Stomach (tissue), 9 donors: ENCODE results near the gene RIF1. TPM values are rescaled to one million over a fixed set of nuclear protein-coding genes. Genes with fewer than 3 reads are reported as not detected.

ENCODE experiments used
- DNase-seq, 2 donors: peaks; one replicate each; pipeline versions ENCODE4 v3.0.0 to v3.0.0-alpha.2; 2013 to 2019
- H3K27ac ChIP-seq, 5 donors: fragments of 200-600 bp in 4 of 5; sonication (generic) in 4 of 5; one replicate each; pipeline ENCODE4 v1.5.1; 2013 to 2019; ENCODE audit warnings: mild to moderate bottlenecking in 1 of 5, moderate library complexity in 1 of 5
- H3K27me3 ChIP-seq, 3 donors: fragments of 200-600 bp; sonication (generic); one replicate each; pipeline ENCODE4 v1.5.1; 2017 to 2019; ENCODE audit warnings: mixed run types in 1 of 3
- H3K36me3 ChIP-seq, 4 donors: fragments of 200-600 bp; sonication (generic); 1 replicate in 3 of 4; 2 replicates in 1 of 4; pipeline ENCODE4 v1.5.1; 2016 to 2019
- H3K4me1 ChIP-seq, 4 donors: fragments of 200-600 bp; sonication (generic); one replicate each; pipeline ENCODE4 v1.5.1; 2016 to 2019
- H3K4me3 ChIP-seq, 4 donors: fragments of 200-600 bp; sonication (generic) in 3 of 4; one replicate each; pipeline ENCODE4 v1.5.1; 2016 to 2019; ENCODE audit warnings: mild to moderate bottlenecking in 1 of 4
- H3K9me3 ChIP-seq, 4 donors: fragments of 200-600 bp; sonication (generic); one replicate each; pipeline ENCODE4 v1.5.1; 2016 to 2019
- EP300 ChIP-seq: sonication (generic); formaldehyde crosslinking; IDR thresholded peaks from one replicate; pipeline ENCODE4 v1.6.1; 2017; ENCODE audit warnings: antibody characterized with exemption
- POLR2A ChIP-seq, 4 donors: fragments of 450-650 bp; IDR thresholded peaks; one replicate each; pipeline ENCODE4 v1.6.1; 2016; ENCODE audit warnings: antibody characterized with exemption in 4 of 4, control low read depth in 2 of 4, mild to moderate bottlenecking in 1 of 4, moderate library complexity in 1 of 4
- POLR2AphosphoS5 ChIP-seq, 3 donors: sonication (generic); formaldehyde crosslinking; IDR thresholded peaks; one replicate each; pipeline ENCODE4 v1.6.1; 2016; ENCODE audit warnings: antibody characterized with exemption in 3 of 3
- WGBS, 5 donors: extraction: QIAGEN DNeasy Blood & Tissue Kit in 3 of 5; methylation state at CpG; one replicate each; pipeline versions ENCODE4 v1.1.5 to v1.1.7; 2013 to 2018; 5-methylcytosine and 5-hydroxymethylcytosine counted together
- intact Hi-C: fragments of 100-400 bp; cut with DNase I; formaldehyde crosslinking; loops from one replicate; pipeline ENCODE4 v1.15.1; 2023; ENCODE audit warnings: low total_unique reads
- polyA plus RNA-seq, 3 donors: library from polyadenylated mRNA; stranded (reverse); fragments of 200-250 nt; gene quantifications; one replicate each; pipeline ENCODE4 v1.2.3, GENCODE V29; 2013
- total RNA-seq, 5 donors: library from RNA; depleted of rRNA; stranded (reverse); fragments of >200 nt; gene quantifications; one replicate each; pipeline versions ENCODE4 v1.1.0 to v1.2.3, GENCODE V29; 2014 to 2016
- TF ChIP-seq, protein P1 (sequence below), 7 experiments: fragments of 450-650 bp in 4 of 7; fragments of 200-600 bp in 3 of 7; sonication (generic) in 3 of 7; IDR thresholded peaks; one replicate each; pipeline ENCODE4 v1.5.1; 2016 to 2019; ENCODE audit warnings: antibody characterized with exemption in 7 of 7, control low read depth in 2 of 7, mild to moderate bottlenecking in 1 of 7
- donor health status: healthy with polysubstance abuse.
- donor health status: Bipolar disorder and iron deficiency.
- donor health status: healthy.

Gene RIF1
- total and polyA plus RNA-seq, 8 donors, result 2.2 to 105 (median 29.5) TPM

DNA sequence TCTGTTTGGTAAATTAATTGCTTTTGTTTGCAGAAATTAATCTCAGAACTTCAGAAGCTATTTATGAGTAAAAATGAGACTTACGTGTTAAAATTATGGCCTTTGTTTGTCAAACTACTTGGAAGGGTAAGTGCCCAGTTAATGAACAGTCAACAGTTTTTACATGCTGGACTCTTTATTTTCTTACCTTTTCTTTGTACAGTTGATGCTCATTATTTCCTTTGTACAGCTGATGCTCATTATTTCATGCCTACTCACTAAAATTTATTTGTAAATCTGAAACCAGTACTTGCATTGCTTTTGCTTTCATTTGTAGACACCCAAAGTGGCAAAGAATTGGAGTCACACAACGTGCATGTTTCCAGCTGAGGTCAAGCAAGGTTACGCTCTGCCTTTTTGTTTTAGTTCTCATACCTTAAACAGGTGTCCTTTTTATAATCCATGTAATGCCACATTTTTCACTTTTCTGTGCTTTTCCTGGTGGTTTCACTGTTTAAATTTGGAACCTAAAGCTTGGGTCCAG lies 13.3 kb downstream of the RIF1 start:
- Histone ChIP-seq H3K9me3 (no peaks in the 10 kb centered on the region), H3K27ac (no peak overlapping the region), H3K4me3 (no peak overlapping the region), H3K4me1 (peaks cover 0 to 5% (median 0%) of the 10 kb centered on the region in 4 donors), H3K36me3 (peaks cover 58 to 96% (median 84%) of the 10 kb centered on the region in 4 donors), H3K27me3 (no peaks in the 10 kb centered on the region)
- intact Hi-C loops, result no loop called here
- TF ChIP-seq, protein P1, sequence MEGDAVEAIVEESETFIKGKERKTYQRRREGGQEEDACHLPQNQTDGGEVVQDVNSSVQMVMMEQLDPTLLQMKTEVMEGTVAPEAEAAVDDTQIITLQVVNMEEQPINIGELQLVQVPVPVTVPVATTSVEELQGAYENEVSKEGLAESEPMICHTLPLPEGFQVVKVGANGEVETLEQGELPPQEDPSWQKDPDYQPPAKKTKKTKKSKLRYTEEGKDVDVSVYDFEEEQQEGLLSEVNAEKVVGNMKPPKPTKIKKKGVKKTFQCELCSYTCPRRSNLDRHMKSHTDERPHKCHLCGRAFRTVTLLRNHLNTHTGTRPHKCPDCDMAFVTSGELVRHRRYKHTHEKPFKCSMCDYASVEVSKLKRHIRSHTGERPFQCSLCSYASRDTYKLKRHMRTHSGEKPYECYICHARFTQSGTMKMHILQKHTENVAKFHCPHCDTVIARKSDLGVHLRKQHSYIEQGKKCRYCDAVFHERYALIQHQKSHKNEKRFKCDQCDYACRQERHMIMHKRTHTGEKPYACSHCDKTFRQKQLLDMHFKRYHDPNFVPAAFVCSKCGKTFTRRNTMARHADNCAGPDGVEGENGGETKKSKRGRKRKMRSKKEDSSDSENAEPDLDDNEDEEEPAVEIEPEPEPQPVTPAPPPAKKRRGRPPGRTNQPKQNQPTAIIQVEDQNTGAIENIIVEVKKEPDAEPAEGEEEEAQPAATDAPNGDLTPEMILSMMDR (IDR thresholded peaks at IDR 0.05), result no peak
- TF ChIP-seq POLR2A (IDR thresholded peaks at IDR 0.05), result no peak
- TF ChIP-seq EP300, result no peak
- no peak for TF ChIP-seq POLR2AphosphoS5 (IDR thresholded peaks at IDR 0.05)
- 70 to 81% (median 78%) methylated on average over 3 of the region's 3 CpGs for WGBS, 5 donors
- DNase-seq, result no peak

DNA sequence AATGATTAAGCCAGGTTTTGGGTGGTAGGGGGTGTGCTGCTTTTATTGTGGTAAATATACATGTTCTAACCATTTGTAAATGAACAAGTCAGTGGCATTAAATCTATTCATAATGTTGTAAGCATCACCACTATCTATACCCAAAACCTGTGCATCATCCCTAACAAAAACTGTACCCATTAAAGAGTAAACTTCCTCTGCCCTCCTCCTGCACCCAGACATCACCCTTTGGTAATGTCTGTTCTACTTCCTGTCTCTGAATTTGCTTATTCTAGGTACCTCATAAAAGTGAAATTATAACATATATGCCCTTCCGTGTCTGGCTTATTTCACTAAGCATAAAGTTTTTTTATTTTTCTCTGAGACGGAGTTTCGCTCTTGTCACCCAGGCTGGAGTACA lies 14.1 kb downstream of the RIF1 start:
- H3K27ac ChIP-seq, result no peak overlapping the region
- peak in 1 of 2 donors; percentile 3 for DNase-seq
- H3K4me1 ChIP-seq, result peaks cover 0 to 5% (median 0%) of the 10 kb centered on the region in 4 donors
- WGBS, 5 donors, result 86 to 95% (median 89%) methylated on average over 3 of the region's 3 CpGs
- peaks cover 53 to 91% (median 81%) of the 10 kb centered on the region in 4 donors for H3K36me3 ChIP-seq
- intact Hi-C loops, result no loop called here
- no peaks in the 10 kb centered on the region for H3K9me3 ChIP-seq
- H3K27me3 ChIP-seq, result no peaks in the 10 kb centered on the region
- TF ChIP-seq POLR2A (IDR thresholded peaks at IDR 0.05), result no peak
- TF ChIP-seq, protein P1 (IDR thresholded peaks at IDR 0.05), result no peak
- no peak for TF ChIP-seq EP300
- TF ChIP-seq POLR2AphosphoS5 (IDR thresholded peaks at IDR 0.05), result no peak
- no peak overlapping the region for H3K4me3 ChIP-seq

DNA sequence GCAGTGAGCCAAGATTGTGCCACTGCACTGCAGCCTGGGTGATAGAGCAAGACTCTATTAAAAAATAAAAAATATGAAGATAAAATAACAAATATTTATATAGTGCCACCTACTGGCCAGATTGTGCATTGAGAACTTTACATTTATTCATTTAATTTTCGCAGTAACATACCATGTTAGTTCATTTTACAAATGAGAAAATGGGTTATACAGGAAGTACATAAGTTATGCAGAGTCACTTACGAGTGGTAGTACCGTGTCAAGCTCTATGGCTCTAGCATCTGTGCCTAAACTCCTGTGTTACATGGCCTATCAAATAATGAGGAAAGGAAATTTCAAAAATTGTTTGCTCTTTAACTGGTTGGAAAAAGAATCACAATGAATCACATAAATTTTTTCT lies 27.9 kb downstream of the RIF1 start:
- intact Hi-C loops, result no loop called here

DNA sequence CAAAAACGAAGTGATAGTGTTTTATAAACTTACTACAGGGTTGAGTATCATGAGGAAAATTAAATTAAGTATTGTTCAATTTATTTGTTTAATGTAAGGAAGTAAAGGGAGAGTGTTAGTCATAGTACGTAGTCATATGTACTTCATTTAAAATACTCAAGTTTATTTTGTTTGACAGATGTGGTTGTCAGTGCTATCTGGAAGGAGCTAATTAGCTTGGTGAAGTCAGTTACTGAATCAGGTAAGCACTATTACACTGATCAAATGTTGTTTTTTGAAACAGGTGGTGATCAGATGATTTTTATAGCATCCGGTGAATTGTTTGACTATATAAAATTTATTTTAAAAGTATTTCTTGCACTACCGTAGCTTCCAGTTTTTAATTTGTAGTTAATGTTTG lies 28.8 kb downstream of the RIF1 start:
- Histone ChIP-seq H3K4me1 (peaks cover 0 to 11% (median 0%) of the 10 kb centered on the region in 4 donors), H3K4me3 (no peak overlapping the region), H3K27me3 (no peaks in the 10 kb centered on the region), H3K27ac (no peak overlapping the region), H3K36me3 (peaks cover 41 to 100% (median 99%) of the 10 kb centered on the region in 4 donors), H3K9me3 (no peaks in the 10 kb centered on the region)
- DNase-seq, result no peak
- TF ChIP-seq EP300, result no peak
- no peak for TF ChIP-seq POLR2A (IDR thresholded peaks at IDR 0.05)
- TF ChIP-seq POLR2AphosphoS5 (IDR thresholded peaks at IDR 0.05), result no peak
- TF ChIP-seq, protein P1 (IDR thresholded peaks at IDR 0.05), result no peak
- intact Hi-C loops, result no loop called here
- WGBS, 5 donors, result 84 to 88% (median 87%) methylated on average over 4 of the region's 4 CpGs

More for the DNA sequence above, 27.9 kb downstream of the RIF1 start:
- Histone ChIP-seq H3K36me3 (peaks cover 48 to 100% (median 99%) of the 10 kb centered on the region in 4 donors), H3K4me1 (peaks cover 0 to 11% (median 0%) of the 10 kb centered on the region in 4 donors), H3K27ac (no peak overlapping the region), H3K4me3 (no peak overlapping the region), H3K9me3 (no peaks in the 10 kb centered on the region), H3K27me3 (no peaks in the 10 kb centered on the region)
- WGBS, 5 donors, result 46 to 63% (median 60%) methylated on average over 3 of the region's 3 CpGs
- TF ChIP-seq EP300 (no peak), POLR2A (IDR thresholded peaks at IDR 0.05) (no peak), POLR2AphosphoS5 (IDR thresholded peaks at IDR 0.05) (no peak)
- TF ChIP-seq, protein P1 (IDR thresholded peaks at IDR 0.05), result peak in 4 of 7 experiments; percentile 23 to 93 (median 62)
- DNase-seq, result peak in 1 of 2 donors; percentile 39
